SH-SY5Y (cell line): Measurements from ENCODE around the gene CD52.

Experiments used
- GATA2 ChIP-seq: IDR thresholded peaks from 2 replicates; pipeline ENCODE4 v1.6.1; 2011; ENCODE audit warnings: mild to moderate bottlenecking, low read depth, low read length
- GATA3 ChIP-seq: IDR thresholded peaks from 2 replicates; pipeline ENCODE4 v1.6.1; 2011; ENCODE audit warnings: low read depth, mild to moderate bottlenecking, low read length, moderate library complexity

DNA sequence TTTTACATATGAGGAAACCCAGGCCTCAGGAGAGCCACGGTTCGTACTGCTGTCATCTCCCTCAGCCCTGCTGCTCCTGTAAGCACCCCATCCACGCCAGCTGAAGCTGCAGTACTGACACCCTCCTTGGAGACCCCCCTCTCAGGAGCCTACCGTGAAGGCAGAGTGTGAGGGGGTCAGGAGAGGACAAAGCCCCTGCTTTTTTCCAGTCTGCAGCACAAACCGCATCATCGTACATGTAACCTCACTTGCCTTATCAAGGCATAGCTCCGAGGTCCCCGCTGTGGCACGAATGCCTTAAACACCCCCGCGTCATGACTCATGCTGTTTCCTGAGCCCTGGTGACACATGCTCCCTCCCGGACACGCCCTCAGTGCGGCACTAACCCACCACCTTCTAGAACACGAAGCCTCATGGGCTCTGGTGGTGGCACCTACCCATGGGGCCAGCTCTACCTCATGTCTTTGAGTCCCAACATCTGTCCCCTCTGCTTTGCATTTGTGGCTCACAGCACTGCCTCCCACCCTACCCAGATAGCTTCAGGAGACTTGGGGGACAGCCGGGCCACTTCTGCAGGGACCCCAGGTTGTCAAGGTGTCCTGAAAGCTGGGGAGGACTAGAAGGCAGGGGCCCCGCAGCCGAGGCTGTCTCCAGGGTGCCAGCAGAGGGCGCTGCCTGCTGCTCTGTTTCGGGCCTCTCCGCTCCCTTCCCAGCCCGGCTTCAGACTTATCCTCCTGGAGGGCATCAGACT is 33.0 kb upstream of the CD52 start:
- TF ChIP-seq GATA2: no peak
- no peak for TF ChIP-seq GATA3
